Karpas-422 (cell line): ENCODE data around the gene NEGR1. TPM values are rescaled to one million over a fixed set of nuclear protein-coding genes. Genes with fewer than 3 reads are reported as not detected.

Experiments used
- DNase-seq: peaks from one replicate; pipeline ENCODE4 v3.0.0-alpha.2; 2015
- H2AFZ ChIP-seq: fragments of 200-600 bp; sonication (generic); 2 replicates; pipeline ENCODE4 v1.6.1; 2014; ENCODE audit warnings: antibody characterized with exemption, low read length, mixed read lengths
- H3K27ac ChIP-seq: fragments of 200-600 bp; sonication (generic); 2 replicates; pipeline ENCODE4 v1.5.1; 2014; ENCODE audit warnings: mild to moderate bottlenecking, low read length, moderate library complexity
- H3K27me3 ChIP-seq: fragments of 200-600 bp; sonication (generic); 2 replicates; pipeline ENCODE4 v1.6.1; 2014; ENCODE audit warnings: low read length, mixed read lengths
- H3K36me3 ChIP-seq: fragments of 200-600 bp; sonication (generic); 2 replicates; pipeline ENCODE4 v1.6.1; 2014; ENCODE audit warnings: low read length, mixed read lengths; ENCODE audit not compliant: insufficient read depth
- H3K4me1 ChIP-seq: fragments of 200-600 bp; sonication (generic); 2 replicates; pipeline ENCODE4 v1.6.1; 2014; ENCODE audit warnings: mild to moderate bottlenecking, low read length, mixed read lengths
- H3K4me2 ChIP-seq: fragments of 200-600 bp; sonication (generic); 2 replicates; pipeline ENCODE4 v1.6.1; 2014; ENCODE audit warnings: low read length, low read depth, mild to moderate bottlenecking; ENCODE audit not compliant: poor library complexity, severe bottlenecking
- H3K4me3 ChIP-seq: fragments of 200-600 bp; sonication (generic); 2 replicates; pipeline ENCODE4 v1.5.1; 2014; ENCODE audit warnings: mild to moderate bottlenecking, antibody characterized with exemption, low read length, mixed read lengths
- H3K79me2 ChIP-seq: fragments of 200-600 bp; sonication (generic); 2 replicates; pipeline ENCODE4 v1.6.1; 2014; ENCODE audit warnings: mild to moderate bottlenecking, low read length, mixed read lengths
- H3K9ac ChIP-seq: fragments of 200-600 bp; sonication (generic); 2 replicates; pipeline ENCODE4 v1.6.0; 2014; ENCODE audit warnings: low read length
- H3K9me2 ChIP-seq: fragments of 200-600 bp; sonication (generic), shearing (Covaris generic); replicated peaks from 2 replicates; pipeline ENCODE4 v1.6.0; 2014; ENCODE audit warnings: mild to moderate bottlenecking, low read length, moderate library complexity; ENCODE audit not compliant: insufficient read depth
- H3K9me3 ChIP-seq: fragments of 300-700, 200-600 bp; sonication (generic); 2 replicates; pipeline ENCODE4 v1.6.1; 2014; ENCODE audit warnings: low read length, mixed read lengths
- H4K20me1 ChIP-seq: fragments of 200-600 bp; sonication (generic); 2 replicates; pipeline ENCODE4 v1.6.1; 2014; ENCODE audit warnings: mild to moderate bottlenecking, antibody characterized with exemption, low read length, low read depth; ENCODE audit not compliant: insufficient read depth
- total RNA-seq: library from RNA; depleted of rRNA; stranded (reverse); fragments of >200 nt; shearing (Covaris generic); gene quantifications from 2 replicates; pipeline ENCODE4 v1.2.3, GENCODE V29; 2014; ENCODE audit warnings: low replicate concordance

The NEGR1 gene
- total RNA-seq, 1 experiment from 2014 or later, result not detected

- no peaks in the 10 kb centered on the region for H3K4me1 ChIP-seq
- no peaks in the 10 kb centered on the region for H4K20me1 ChIP-seq
- DNase-seq, result no peak
Observed at GRCh38 chr1:71881611-71882010, 400.7 kb downstream of the NEGR1 start.

GRCh38 chr1:71869326-71869725 lies 413.0 kb downstream of the NEGR1 start:
- no peak overlapping the region for H3K4me3 ChIP-seq
- no peaks in the 10 kb centered on the region for H3K9me2 ChIP-seq
- no peak overlapping the region for H3K4me2 ChIP-seq
- H2AFZ ChIP-seq, result no peak overlapping the region
- no peak for DNase-seq
- no peaks in the 10 kb centered on the region for H4K20me1 ChIP-seq
- H3K4me1 ChIP-seq, result no peaks in the 10 kb centered on the region
- H3K9ac ChIP-seq, result no peak overlapping the region
- H3K27ac ChIP-seq, result no peak overlapping the region
- H3K27me3 ChIP-seq, result no peaks in the 10 kb centered on the region
- no peaks in the 10 kb centered on the region for H3K79me2 ChIP-seq
- H3K36me3 ChIP-seq, result no peaks in the 10 kb centered on the region
- H3K9me3 ChIP-seq, result peaks cover 15% of the 10 kb centered on the region; the same call in 1 of the 2 replicates

More at GRCh38 chr1:71881611-71882010, 400.7 kb downstream of the NEGR1 start:
- Histone ChIP-seq H3K27me3 (no peaks in the 10 kb centered on the region), H3K9ac (no peak overlapping the region), H3K9me2 (no peaks in the 10 kb centered on the region; the same call in 1 of the 2 replicates), H3K27ac (no peak overlapping the region), H3K4me3 (no peak overlapping the region), H3K36me3 (no peaks in the 10 kb centered on the region), H3K4me2 (no peak overlapping the region), H2AFZ (no peak overlapping the region), H3K9me3 (peaks cover 40% of the 10 kb centered on the region), H3K79me2 (no peaks in the 10 kb centered on the region)

GRCh38 chr1:71862756-71863155 lies 419.6 kb downstream of the NEGR1 start:
- Histone ChIP-seq H3K4me1 (no peaks in the 10 kb centered on the region), H3K36me3 (no peaks in the 10 kb centered on the region), H3K9ac (no peak overlapping the region), H3K27ac (no peak overlapping the region), H3K27me3 (no peaks in the 10 kb centered on the region), H3K4me3 (no peak overlapping the region), H3K79me2 (no peaks in the 10 kb centered on the region), H3K9me3 (peaks cover 14% of the 10 kb centered on the region), H2AFZ (no peak overlapping the region), H3K4me2 (no peak overlapping the region), H3K9me2 (no peaks in the 10 kb centered on the region), H4K20me1 (no peaks in the 10 kb centered on the region)
- DNase-seq, result no peak

GRCh38 chr1:71861022-71861421 lies 421.3 kb downstream of the NEGR1 start:
- H3K27me3 ChIP-seq, result no peaks in the 10 kb centered on the region
- H3K79me2 ChIP-seq, result no peaks in the 10 kb centered on the region
- H3K27ac ChIP-seq, result no peak overlapping the region
- H3K4me3 ChIP-seq, result no peak overlapping the region
- H3K9ac ChIP-seq, result no peak overlapping the region
- no peak overlapping the region for H2AFZ ChIP-seq
- H3K4me1 ChIP-seq, result no peaks in the 10 kb centered on the region
- peaks cover 18% of the 10 kb centered on the region for H3K9me3 ChIP-seq
- H3K36me3 ChIP-seq, result no peaks in the 10 kb centered on the region
- no peaks in the 10 kb centered on the region for H3K9me2 ChIP-seq
- H3K4me2 ChIP-seq, result no peak overlapping the region
- no peak for DNase-seq
- H4K20me1 ChIP-seq, result no peaks in the 10 kb centered on the region

- Histone ChIP-seq H3K27ac (no peak overlapping the region), H3K4me1 (no peaks in the 10 kb centered on the region), H3K4me3 (no peak overlapping the region), H3K9me3 (peaks cover 18% of the 10 kb centered on the region), H4K20me1 (no peaks in the 10 kb centered on the region), H2AFZ (no peak overlapping the region), H3K79me2 (no peaks in the 10 kb centered on the region), H3K27me3 (no peaks in the 10 kb centered on the region), H3K9ac (no peak overlapping the region), H3K4me2 (no peak overlapping the region), H3K9me2 (no peaks in the 10 kb centered on the region), H3K36me3 (no peaks in the 10 kb centered on the region)
- DNase-seq, result no peak
Observed at GRCh38 chr1:71859806-71860205, 422.5 kb downstream of the NEGR1 start.

GRCh38 chr1:71857862-71858261 lies 424.5 kb downstream of the NEGR1 start:
- H3K4me1 ChIP-seq, result no peaks in the 10 kb centered on the region
- peaks cover 18% of the 10 kb centered on the region for H3K9me3 ChIP-seq
- no peak overlapping the region for H3K4me2 ChIP-seq
- H4K20me1 ChIP-seq, result no peaks in the 10 kb centered on the region
- no peak overlapping the region for H2AFZ ChIP-seq
- no peak overlapping the region for H3K9ac ChIP-seq
- no peaks in the 10 kb centered on the region for H3K79me2 ChIP-seq
- no peaks in the 10 kb centered on the region for H3K36me3 ChIP-seq
- no peak overlapping the region for H3K27ac ChIP-seq
- H3K4me3 ChIP-seq, result no peak overlapping the region
- H3K27me3 ChIP-seq, result no peaks in the 10 kb centered on the region
- DNase-seq, result no peak
- no peaks in the 10 kb centered on the region for H3K9me2 ChIP-seq

- Histone ChIP-seq H2AFZ (no peak overlapping the region), H3K27ac (no peak overlapping the region), H3K4me1 (no peaks in the 10 kb centered on the region), H3K4me3 (no peak overlapping the region), H3K79me2 (no peaks in the 10 kb centered on the region), H3K27me3 (no peaks in the 10 kb centered on the region), H3K9ac (no peak overlapping the region), H3K9me2 (no peaks in the 10 kb centered on the region), H3K9me3 (peaks cover 3% of the 10 kb centered on the region), H3K4me2 (no peak overlapping the region), H4K20me1 (no peaks in the 10 kb centered on the region), H3K36me3 (no peaks in the 10 kb centered on the region)
- DNase-seq, result no peak
Observed at GRCh38 chr1:71853360-71853759, 429.0 kb downstream of the NEGR1 start.

- no peak overlapping the region for H3K27ac ChIP-seq
- no peak overlapping the region for H3K4me2 ChIP-seq
- DNase-seq, result no peak
- H3K4me3 ChIP-seq, result no peak overlapping the region
- H3K79me2 ChIP-seq, result no peaks in the 10 kb centered on the region
- no peaks in the 10 kb centered on the region for H3K9me2 ChIP-seq
- no peaks in the 10 kb centered on the region for H3K36me3 ChIP-seq
- no peaks in the 10 kb centered on the region for H4K20me1 ChIP-seq
- H3K9ac ChIP-seq, result no peak overlapping the region
- no peaks in the 10 kb centered on the region for H3K4me1 ChIP-seq
- peaks cover 5% of the 10 kb centered on the region; the same call in 1 of the 2 replicates for H3K9me3 ChIP-seq
- H3K27me3 ChIP-seq, result no peaks in the 10 kb centered on the region
- H2AFZ ChIP-seq, result no peak overlapping the region
Observed at GRCh38 chr1:71850936-71851335, 431.4 kb downstream of the NEGR1 start.

GRCh38 chr1:71850515-71850914 lies 431.8 kb downstream of the NEGR1 start:
- no peaks in the 10 kb centered on the region for H3K9me2 ChIP-seq
- H3K9me3 ChIP-seq, result 0 out of 2 replicates have a peak, but pooled peaks cover 5% of the 10 kb centered on the region
- H3K27ac ChIP-seq, result no peak overlapping the region

More at GRCh38 chr1:71850515-71850914, 431.8 kb downstream of the NEGR1 start:
- H3K79me2 ChIP-seq, result no peaks in the 10 kb centered on the region
- H3K4me3 ChIP-seq, result no peak overlapping the region
- H3K36me3 ChIP-seq, result no peaks in the 10 kb centered on the region
- H3K9ac ChIP-seq, result no peak overlapping the region
- H2AFZ ChIP-seq, result no peak overlapping the region
- no peak overlapping the region for H3K4me2 ChIP-seq
- no peak for DNase-seq
- H3K4me1 ChIP-seq, result no peaks in the 10 kb centered on the region
- no peaks in the 10 kb centered on the region for H4K20me1 ChIP-seq
- H3K27me3 ChIP-seq, result no peaks in the 10 kb centered on the region
